Gastroesophageal sphincter (tissue), 4 donors: ENCODE measurements around the gene HMGCS1. TPM values are rescaled to one million over a fixed set of nuclear protein-coding genes. Genes with fewer than 3 reads are reported as not detected.

Experiments
- ATAC-seq: fragments of 150-250 bp; one replicate; pipeline ENCODE4 v1.9.1; 2016; ENCODE audit warnings: mild to moderate bottlenecking, moderate library complexity
- H3K27ac ChIP-seq, 4 donors: fragments of 200-600 bp; sonication (generic) in 3 of 4; 1 replicate in 3 of 4; 2 replicates in 1 of 4; pipeline ENCODE4 v1.5.1; 2016 to 2019
- H3K27me3 ChIP-seq: fragments of 200-600 bp; sonication (generic); one replicate; pipeline ENCODE4 v1.5.1; 2019
- H3K36me3 ChIP-seq, 2 donors: fragments of 200-600 bp; sonication (generic); one replicate each; pipeline ENCODE4 v1.5.1; 2019; ENCODE audit warnings: control low read depth in 1 of 2
- H3K4me1 ChIP-seq, 3 donors: fragments of 200-600 bp; sonication (generic); 1 replicate in 2 of 3; 2 replicates in 1 of 3; pipeline ENCODE4 v1.5.1; 2016 to 2019; ENCODE audit warnings: control low read depth in 2 of 3
- H3K4me3 ChIP-seq, 2 donors: fragments of 200-600 bp; sonication (generic); one replicate each; pipeline ENCODE4 v1.5.1; 2019; ENCODE audit warnings: mild to moderate bottlenecking in 1 of 2, moderate library complexity in 1 of 2
- H3K9me3 ChIP-seq, 3 donors: fragments of 200-600 bp; sonication (generic); one replicate each; pipeline ENCODE4 v1.5.1; 2017 to 2019; ENCODE audit warnings: control low read depth in 2 of 3
- EP300 ChIP-seq: sonication (generic); formaldehyde crosslinking; IDR thresholded peaks from one replicate; pipeline ENCODE4 v1.6.1; 2017; ENCODE audit warnings: antibody characterized with exemption, mild to moderate bottlenecking
- POLR2A ChIP-seq, 2 donors: fragments of 450-650 bp; IDR thresholded peaks; one replicate each; pipeline ENCODE4 v1.6.1; 2017; ENCODE audit warnings: antibody characterized with exemption in 2 of 2, mild to moderate bottlenecking in 2 of 2, moderate library complexity in 1 of 2
- POLR2AphosphoS5 ChIP-seq: sonication (generic); formaldehyde crosslinking; IDR thresholded peaks from one replicate; pipeline ENCODE4 v1.6.1; 2017; ENCODE audit warnings: antibody characterized with exemption
- WGBS, 2 donors: methylation state at CpG; one replicate each; pipeline ENCODE4 v1.1.5; 2018; ENCODE audit warnings: low coverage in 1 of 2; 5-methylcytosine and 5-hydroxymethylcytosine counted together
- total RNA-seq, 4 donors: library from RNA; depleted of rRNA; stranded (reverse); fragments of >200 nt; gene quantifications; one replicate each; pipeline ENCODE4 v1.1.0, GENCODE V29; 2016
- TF ChIP-seq, protein P1 (sequence below), 4 experiments: fragments of 200-600 bp in 2 of 4; fragments of 450-650 bp in 2 of 4; sonication (generic) in 1 of 4; IDR thresholded peaks; one replicate each; pipeline ENCODE4 v1.5.1; 2017 to 2019; ENCODE audit warnings: antibody characterized with exemption in 4 of 4, mild to moderate bottlenecking in 2 of 4, moderate library complexity in 2 of 4

The HMGCS1 gene
- total RNA-seq, 4 donors from 2014 or later = 12.2 to 22.6 (median 14.9) TPM

DNA sequence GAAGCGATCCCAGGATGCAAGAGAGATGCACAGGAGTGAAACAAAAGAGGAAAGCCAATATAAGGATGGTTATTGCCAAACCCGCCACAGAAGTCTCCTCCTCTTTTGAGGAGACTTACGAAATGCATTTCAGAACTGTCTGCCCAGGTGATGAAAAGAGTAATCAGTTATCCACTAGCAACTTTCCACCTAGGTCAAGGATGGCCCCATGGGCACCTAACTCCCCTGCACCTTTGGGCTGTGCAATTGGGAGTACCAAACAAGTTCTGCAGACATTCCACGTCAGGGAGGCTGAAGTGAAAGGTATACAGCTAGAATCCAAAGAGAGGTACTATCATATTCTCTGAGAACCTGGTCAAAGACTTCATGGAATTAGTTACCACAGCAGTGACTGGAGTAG, 25.7 kb downstream of the HMGCS1 start:
- Histone ChIP-seq H3K4me1 (no peaks in the 10 kb centered on the region), H3K9me3 (no peaks in the 10 kb centered on the region), H3K4me3 (no peak overlapping the region), H3K27me3 (no peaks in the 10 kb centered on the region), H3K27ac (no peak overlapping the region), H3K36me3 (peaks cover 3 to 53% of the 10 kb centered on the region in 2 donors)
- no peak for TF ChIP-seq POLR2A (IDR thresholded peaks at IDR 0.05)
- 83 to 100% methylated on average over 2 to 3 of the region's 4 CpGs for WGBS, 2 donors
- ATAC-seq = no peak

DNA sequence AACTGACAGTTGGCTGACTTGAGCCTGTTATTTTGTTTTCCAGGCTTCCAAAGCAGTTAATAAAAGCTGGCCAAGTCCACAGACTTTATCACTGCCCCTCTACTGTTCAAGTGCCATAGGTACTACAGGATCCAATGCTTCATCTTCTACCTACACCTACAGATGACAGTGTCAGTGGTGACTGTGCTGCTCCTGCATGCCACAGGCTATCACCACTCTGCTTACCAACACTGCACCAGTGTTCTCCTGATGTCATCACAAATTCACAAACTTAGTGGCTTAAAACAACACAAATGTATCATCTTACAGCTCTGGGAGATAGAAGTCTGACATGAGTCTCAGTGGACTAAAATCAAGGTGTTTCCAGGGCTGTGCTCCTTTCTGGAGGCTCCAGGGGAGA, 26.6 kb downstream of the HMGCS1 start:
- H3K27ac ChIP-seq = no peak overlapping the region
- TF ChIP-seq, protein P1, sequence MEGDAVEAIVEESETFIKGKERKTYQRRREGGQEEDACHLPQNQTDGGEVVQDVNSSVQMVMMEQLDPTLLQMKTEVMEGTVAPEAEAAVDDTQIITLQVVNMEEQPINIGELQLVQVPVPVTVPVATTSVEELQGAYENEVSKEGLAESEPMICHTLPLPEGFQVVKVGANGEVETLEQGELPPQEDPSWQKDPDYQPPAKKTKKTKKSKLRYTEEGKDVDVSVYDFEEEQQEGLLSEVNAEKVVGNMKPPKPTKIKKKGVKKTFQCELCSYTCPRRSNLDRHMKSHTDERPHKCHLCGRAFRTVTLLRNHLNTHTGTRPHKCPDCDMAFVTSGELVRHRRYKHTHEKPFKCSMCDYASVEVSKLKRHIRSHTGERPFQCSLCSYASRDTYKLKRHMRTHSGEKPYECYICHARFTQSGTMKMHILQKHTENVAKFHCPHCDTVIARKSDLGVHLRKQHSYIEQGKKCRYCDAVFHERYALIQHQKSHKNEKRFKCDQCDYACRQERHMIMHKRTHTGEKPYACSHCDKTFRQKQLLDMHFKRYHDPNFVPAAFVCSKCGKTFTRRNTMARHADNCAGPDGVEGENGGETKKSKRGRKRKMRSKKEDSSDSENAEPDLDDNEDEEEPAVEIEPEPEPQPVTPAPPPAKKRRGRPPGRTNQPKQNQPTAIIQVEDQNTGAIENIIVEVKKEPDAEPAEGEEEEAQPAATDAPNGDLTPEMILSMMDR (IDR thresholded peaks at IDR 0.05) = no peak
- TF ChIP-seq EP300 = no peak
- no peak for TF ChIP-seq POLR2AphosphoS5
- no peak for TF ChIP-seq POLR2A (IDR thresholded peaks at IDR 0.05)
- no peaks in the 10 kb centered on the region for H3K9me3 ChIP-seq
- H3K36me3 ChIP-seq = peaks cover 3 to 45% of the 10 kb centered on the region in 2 donors
- H3K4me3 ChIP-seq = no peak overlapping the region
- H3K27me3 ChIP-seq = no peaks in the 10 kb centered on the region
- H3K4me1 ChIP-seq = no peaks in the 10 kb centered on the region
- ATAC-seq = no peak

DNA sequence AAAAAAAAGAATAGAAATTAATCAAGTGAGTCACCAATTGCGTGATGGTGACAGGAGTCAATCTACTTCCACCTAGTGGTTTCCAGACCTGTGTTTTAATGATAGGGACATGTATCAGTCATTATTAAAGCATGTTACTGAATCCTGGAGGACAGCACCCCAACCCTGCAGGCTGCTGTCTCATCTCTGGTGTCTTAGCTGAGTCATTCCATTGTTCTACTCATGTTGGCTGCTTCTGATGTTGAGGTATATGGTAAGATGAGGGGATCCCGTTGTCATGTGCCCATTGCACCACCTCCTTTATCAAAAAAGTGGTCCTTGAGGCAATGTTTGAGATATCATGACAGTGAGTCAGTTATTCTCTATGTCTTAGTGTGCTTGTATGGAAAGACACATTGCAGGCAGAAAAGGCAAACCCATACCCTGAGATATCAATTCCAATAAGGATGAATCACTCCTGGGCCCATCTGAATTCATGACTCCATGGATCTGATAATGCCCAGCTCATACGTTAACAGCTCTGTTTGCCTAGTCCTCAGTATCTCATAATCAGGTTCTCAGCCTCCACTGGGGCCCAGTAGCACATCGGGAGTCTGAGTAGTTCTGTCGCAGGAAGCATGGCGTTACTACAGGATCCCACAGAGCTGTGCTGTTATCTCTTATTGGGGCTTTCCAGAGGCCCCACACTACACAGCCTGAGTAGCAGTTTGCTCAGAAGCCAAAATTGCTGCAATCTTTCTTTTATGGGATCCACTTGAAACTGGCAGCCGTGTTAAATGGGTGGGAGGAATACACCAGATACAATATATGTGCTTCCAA, 31.2 kb downstream of the HMGCS1 start:
- Histone ChIP-seq H3K4me1 (no peaks in the 10 kb centered on the region), H3K9me3 (no peaks in the 10 kb centered on the region), H3K4me3 (no peak overlapping the region), H3K36me3 (peaks cover 0 to 21% of the 10 kb centered on the region in 2 donors), H3K27ac (no peak overlapping the region), H3K27me3 (no peaks in the 10 kb centered on the region)
- ATAC-seq = no peak
- WGBS, 2 donors = 60 to 79% methylated on average over 1 to 3 of the region's 7 CpGs
- TF ChIP-seq EP300 (no peak), POLR2A (IDR thresholded peaks at IDR 0.05) (no peak), POLR2AphosphoS5 (no peak)
- TF ChIP-seq, protein P1 (IDR thresholded peaks at IDR 0.05) = no peak

DNA sequence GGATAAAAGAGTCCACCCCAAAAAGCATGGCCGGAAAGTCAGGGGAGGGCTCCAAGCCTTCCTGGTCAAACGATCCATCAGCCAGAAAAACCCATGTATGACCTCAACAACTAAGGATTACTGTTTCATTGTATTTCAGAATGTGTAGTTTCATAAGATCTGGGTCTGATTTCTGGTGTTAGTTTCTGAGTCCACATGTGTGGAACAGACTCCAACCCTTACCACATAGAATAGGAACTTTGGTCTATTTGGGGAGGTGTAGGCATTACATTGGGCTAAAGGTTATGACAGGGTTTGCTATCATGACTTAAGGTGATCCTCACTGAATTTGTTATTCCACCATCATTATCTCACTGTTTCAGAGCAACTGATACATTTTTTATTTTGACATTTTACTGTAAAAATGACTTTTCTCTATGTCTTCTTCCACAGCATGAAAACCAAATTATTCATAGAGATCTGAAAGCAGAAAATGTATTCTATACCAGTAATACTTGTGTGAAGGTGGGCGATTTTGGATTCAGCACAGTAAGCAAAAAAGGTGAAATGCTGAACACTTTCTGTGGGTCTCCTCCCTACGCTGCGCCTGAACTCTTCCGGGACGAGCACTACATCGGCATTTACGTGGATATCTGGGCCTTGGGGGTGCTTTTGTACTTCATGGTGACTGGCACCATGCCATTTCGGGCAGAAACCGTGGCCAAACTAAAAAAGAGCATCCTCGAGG, 33.5 kb downstream of the HMGCS1 start:
- 88 to 100% methylated on average over 5 to 12 of the region's 12 CpGs for WGBS, 2 donors
- Histone ChIP-seq H3K27ac (no peak overlapping the region), H3K4me1 (no peaks in the 10 kb centered on the region), H3K36me3 (peaks cover 0 to 12% of the 10 kb centered on the region in 2 donors), H3K4me3 (no peak overlapping the region), H3K27me3 (no peaks in the 10 kb centered on the region), H3K9me3 (no peaks in the 10 kb centered on the region)
- ATAC-seq = no peak
- no peak for TF ChIP-seq EP300
- TF ChIP-seq POLR2A (IDR thresholded peaks at IDR 0.05) = no peak
- TF ChIP-seq, protein P1 (IDR thresholded peaks at IDR 0.05) = no peak

DNA sequence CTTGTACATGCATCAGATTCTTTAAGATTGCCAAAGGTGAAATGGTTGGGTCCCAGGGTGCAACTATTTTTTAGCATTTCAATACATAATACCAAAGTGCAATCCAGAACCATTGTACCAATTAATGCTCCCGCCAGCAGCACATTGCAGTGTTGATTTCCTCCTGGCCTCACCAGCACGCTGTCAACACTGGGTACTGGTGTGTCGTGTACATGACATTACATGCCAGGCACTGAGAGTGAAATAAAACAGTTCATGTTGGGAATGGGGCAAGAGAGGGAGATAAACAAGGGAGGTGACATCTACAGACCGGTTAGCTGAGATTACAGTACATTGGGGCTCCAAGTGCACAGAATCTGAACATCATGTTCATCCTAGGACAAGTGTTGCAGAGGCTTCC, 37.8 kb downstream of the HMGCS1 start:
- H3K36me3 ChIP-seq = peaks cover 0 to 11% of the 10 kb centered on the region in 2 donors
- no peak for ATAC-seq
- 75 to 94% methylated on average over 3 to 4 of the region's 4 CpGs for WGBS, 2 donors

More for the DNA sequence above, 37.8 kb downstream of the HMGCS1 start:
- TF ChIP-seq POLR2A (IDR thresholded peaks at IDR 0.05) (no peak), EP300 (no peak), POLR2AphosphoS5 (no peak)
- TF ChIP-seq, protein P1 (IDR thresholded peaks at IDR 0.05) = no peak
- Histone ChIP-seq H3K9me3 (no peaks in the 10 kb centered on the region), H3K4me1 (no peaks in the 10 kb centered on the region), H3K27ac (no peak overlapping the region), H3K4me3 (no peak overlapping the region), H3K27me3 (no peaks in the 10 kb centered on the region)
